ENCODE results near the gene SLC47A2. TPM values are rescaled to one million over a fixed set of nuclear protein-coding genes. Genes with fewer than 3 reads are reported as not detected.

The SLC47A2 gene
- total and polyA plus RNA-seq, 2 donors: 0.46 TPM; not detected in 1

- H3K27me3 ChIP-seq (ENCODE audit: control insufficient read depth in 2 of 2, insufficient read depth in 1 of 2, low read length in 1 of 2): no peaks in the 10 kb centered on the region
- no peak overlapping the region for H3K27ac ChIP-seq (ENCODE audit: low read depth in 1 of 2, low read length in 1 of 2)
- no peak for DNase-seq (ENCODE audit: low read depth in 6 of 9, low spot score in 9 of 9)
- H3K9me3 ChIP-seq (ENCODE audit: control insufficient read depth in 2 of 2, insufficient read depth in 1 of 2, low read length in 1 of 2): no peaks in the 10 kb centered on the region
- H3K4me1 ChIP-seq (ENCODE audit: control insufficient read depth in 2 of 2, insufficient read depth in 2 of 2, low read length in 2 of 2): no peaks in the 10 kb centered on the region
- H3K36me3 ChIP-seq (ENCODE audit: control insufficient read depth in 2 of 2, insufficient read depth in 2 of 2, low read length in 1 of 2): no peaks in the 10 kb centered on the region
- 97% methylated on average over 7 of the region's 7 CpGs for WGBS
- no peak overlapping the region for H3K4me3 ChIP-seq (ENCODE audit: low read length in 2 of 2)
Measured at GRCh38 chr17:19717031-19717360, 612 bp upstream of the SLC47A2 start.

- H3K4me1 ChIP-seq (ENCODE audit: control insufficient read depth in 2 of 2, insufficient read depth in 2 of 2, low read length in 2 of 2): no peaks in the 10 kb centered on the region
- H3K27me3 ChIP-seq (ENCODE audit: control insufficient read depth in 2 of 2, insufficient read depth in 1 of 2, low read length in 1 of 2): no peaks in the 10 kb centered on the region
- WGBS: 96% methylated on average over 27 of the region's 27 CpGs
- H3K36me3 ChIP-seq (ENCODE audit: control insufficient read depth in 2 of 2, insufficient read depth in 2 of 2, low read length in 1 of 2): no peaks in the 10 kb centered on the region
- no peaks in the 10 kb centered on the region for H3K9me3 ChIP-seq (ENCODE audit: control insufficient read depth in 2 of 2, insufficient read depth in 1 of 2, low read length in 1 of 2)
- DNase-seq (ENCODE audit: low read depth in 6 of 9, low spot score in 9 of 9): no peak
- H3K27ac ChIP-seq (ENCODE audit: low read depth in 1 of 2, low read length in 1 of 2): no peak overlapping the region
- no peak overlapping the region for H3K4me3 ChIP-seq (ENCODE audit: low read length in 2 of 2)
Measured at GRCh38 chr17:19714542-19715411, 1.6 kb downstream of the SLC47A2 start.

- no peak for DNase-seq (ENCODE audit: low read depth in 6 of 9, low spot score in 9 of 9)
- H3K27ac ChIP-seq (ENCODE audit: low read depth in 1 of 2, low read length in 1 of 2): no peak overlapping the region
- H3K4me1 ChIP-seq (ENCODE audit: control insufficient read depth in 2 of 2, insufficient read depth in 2 of 2, low read length in 2 of 2): no peaks in the 10 kb centered on the region
- H3K36me3 ChIP-seq (ENCODE audit: control insufficient read depth in 2 of 2, insufficient read depth in 2 of 2, low read length in 1 of 2): no peaks in the 10 kb centered on the region
- 94% methylated on average over 28 of the region's 28 CpGs for WGBS
- no peaks in the 10 kb centered on the region for H3K27me3 ChIP-seq (ENCODE audit: control insufficient read depth in 2 of 2, insufficient read depth in 1 of 2, low read length in 1 of 2)
- no peaks in the 10 kb centered on the region for H3K9me3 ChIP-seq (ENCODE audit: control insufficient read depth in 2 of 2, insufficient read depth in 1 of 2, low read length in 1 of 2)
- H3K4me3 ChIP-seq (ENCODE audit: low read length in 2 of 2): no peak overlapping the region
Measured at GRCh38 chr17:19713901-19714361, 2.5 kb downstream of the SLC47A2 start.

GRCh38 chr17:19713462-19713861, 2.9 kb downstream of the SLC47A2 start:
- no peaks in the 10 kb centered on the region for H3K9me3 ChIP-seq (ENCODE audit: control insufficient read depth in 2 of 2, insufficient read depth in 1 of 2, low read length in 1 of 2)

GRCh38 chr17:19712436-19713004, 3.9 kb downstream of the SLC47A2 start:
- Histone ChIP-seq H3K27me3 (ENCODE audit: control insufficient read depth in 2 of 2, insufficient read depth in 1 of 2, low read length in 1 of 2) (no peaks in the 10 kb centered on the region), H3K4me1 (ENCODE audit: control insufficient read depth in 2 of 2, insufficient read depth in 2 of 2, low read length in 2 of 2) (no peaks in the 10 kb centered on the region), H3K36me3 (ENCODE audit: control insufficient read depth in 2 of 2, insufficient read depth in 2 of 2, low read length in 1 of 2) (no peaks in the 10 kb centered on the region), H3K4me3 (ENCODE audit: low read length in 2 of 2) (no peak overlapping the region), H3K27ac (ENCODE audit: low read depth in 1 of 2, low read length in 1 of 2) (no peak overlapping the region), H3K9me3 (ENCODE audit: control insufficient read depth in 2 of 2, insufficient read depth in 1 of 2, low read length in 1 of 2) (no peaks in the 10 kb centered on the region)
- 95% methylated on average over 12 of the region's 12 CpGs for WGBS
- DNase-seq (ENCODE audit: low read depth in 6 of 9, low spot score in 9 of 9): no peak

More at GRCh38 chr17:19713462-19713861, 2.9 kb downstream of the SLC47A2 start:
- H3K4me1 ChIP-seq (ENCODE audit: control insufficient read depth in 2 of 2, insufficient read depth in 2 of 2, low read length in 2 of 2): no peaks in the 10 kb centered on the region
- no peaks in the 10 kb centered on the region for H3K36me3 ChIP-seq (ENCODE audit: control insufficient read depth in 2 of 2, insufficient read depth in 2 of 2, low read length in 1 of 2)
- DNase-seq (ENCODE audit: low read depth in 6 of 9, low spot score in 9 of 9): no peak
- no peak overlapping the region for H3K4me3 ChIP-seq (ENCODE audit: low read length in 2 of 2)
- 96% methylated on average over 16 of the region's 16 CpGs for WGBS
- no peak overlapping the region for H3K27ac ChIP-seq (ENCODE audit: low read depth in 1 of 2, low read length in 1 of 2)
- no peaks in the 10 kb centered on the region for H3K27me3 ChIP-seq (ENCODE audit: control insufficient read depth in 2 of 2, insufficient read depth in 1 of 2, low read length in 1 of 2)

- H3K4me3 ChIP-seq (ENCODE audit: low read length in 2 of 2): no peak overlapping the region
- DNase-seq (ENCODE audit: low read depth in 6 of 9, low spot score in 9 of 9): no peak
- H3K9me3 ChIP-seq (ENCODE audit: control insufficient read depth in 2 of 2, insufficient read depth in 1 of 2, low read length in 1 of 2): no peaks in the 10 kb centered on the region
- no peak overlapping the region for H3K27ac ChIP-seq (ENCODE audit: low read depth in 1 of 2, low read length in 1 of 2)
- WGBS: 98% methylated on average over 3 of the region's 3 CpGs
- H3K36me3 ChIP-seq (ENCODE audit: control insufficient read depth in 2 of 2, insufficient read depth in 2 of 2, low read length in 1 of 2): no peaks in the 10 kb centered on the region
- H3K27me3 ChIP-seq (ENCODE audit: control insufficient read depth in 2 of 2, insufficient read depth in 1 of 2, low read length in 1 of 2): no peaks in the 10 kb centered on the region
- no peaks in the 10 kb centered on the region for H3K4me1 ChIP-seq (ENCODE audit: control insufficient read depth in 2 of 2, insufficient read depth in 2 of 2, low read length in 2 of 2)
Measured at GRCh38 chr17:19709841-19710240, 6.5 kb downstream of the SLC47A2 start.

- 96% methylated on average over 6 of the region's 6 CpGs for WGBS
- no peaks in the 10 kb centered on the region for H3K9me3 ChIP-seq (ENCODE audit: control insufficient read depth in 2 of 2, insufficient read depth in 1 of 2, low read length in 1 of 2)
- no peak overlapping the region for H3K27ac ChIP-seq (ENCODE audit: low read depth in 1 of 2, low read length in 1 of 2)
- H3K4me3 ChIP-seq (ENCODE audit: low read length in 2 of 2): no peak overlapping the region
- H3K36me3 ChIP-seq (ENCODE audit: control insufficient read depth in 2 of 2, insufficient read depth in 2 of 2, low read length in 1 of 2): no peaks in the 10 kb centered on the region
- no peaks in the 10 kb centered on the region for H3K27me3 ChIP-seq (ENCODE audit: control insufficient read depth in 2 of 2, insufficient read depth in 1 of 2, low read length in 1 of 2)
- DNase-seq (ENCODE audit: low read depth in 6 of 9, low spot score in 9 of 9): no peak
- H3K4me1 ChIP-seq (ENCODE audit: control insufficient read depth in 2 of 2, insufficient read depth in 2 of 2, low read length in 2 of 2): no peaks in the 10 kb centered on the region
Measured at GRCh38 chr17:19708431-19709175, 7.8 kb downstream of the SLC47A2 start.

GRCh38 chr17:19707728-19708221, 8.6 kb downstream of the SLC47A2 start:
- WGBS: 95% methylated on average over 11 of the region's 11 CpGs
- Histone ChIP-seq H3K9me3 (ENCODE audit: control insufficient read depth in 2 of 2, insufficient read depth in 1 of 2, low read length in 1 of 2) (no peaks in the 10 kb centered on the region), H3K4me3 (ENCODE audit: low read length in 2 of 2) (no peak overlapping the region), H3K4me1 (ENCODE audit: control insufficient read depth in 2 of 2, insufficient read depth in 2 of 2, low read length in 2 of 2) (no peaks in the 10 kb centered on the region), H3K27me3 (ENCODE audit: control insufficient read depth in 2 of 2, insufficient read depth in 1 of 2, low read length in 1 of 2) (no peaks in the 10 kb centered on the region), H3K36me3 (ENCODE audit: control insufficient read depth in 2 of 2, insufficient read depth in 2 of 2, low read length in 1 of 2) (no peaks in the 10 kb centered on the region), H3K27ac (ENCODE audit: low read depth in 1 of 2, low read length in 1 of 2) (no peak overlapping the region)
- DNase-seq (ENCODE audit: low read depth in 6 of 9, low spot score in 9 of 9): no peak
